ENCODE measurements around the gene ZNF804A.

- TF ChIP-seq CTCF (IDR thresholded peaks at IDR 0.05) (no peak), POLR2A (IDR thresholded peaks at IDR 0.05) (no peak), POLR2AphosphoS5 (IDR thresholded peaks at IDR 0.05) (no peak), EP300 (IDR thresholded peaks at IDR 0.05) (no peak)
These were observed 46.4 kb downstream of the ZNF804A start for GRCh38 chr2:184644685-184645084.
